ENCODE results near the gene SYNDIG1. TPM values are rescaled to one million over a fixed set of nuclear protein-coding genes. Genes with fewer than 3 reads are reported as not detected.

SYNDIG1 gene
- total RNA-seq, 1 experiment from 2014 or later: not detected

DNA sequence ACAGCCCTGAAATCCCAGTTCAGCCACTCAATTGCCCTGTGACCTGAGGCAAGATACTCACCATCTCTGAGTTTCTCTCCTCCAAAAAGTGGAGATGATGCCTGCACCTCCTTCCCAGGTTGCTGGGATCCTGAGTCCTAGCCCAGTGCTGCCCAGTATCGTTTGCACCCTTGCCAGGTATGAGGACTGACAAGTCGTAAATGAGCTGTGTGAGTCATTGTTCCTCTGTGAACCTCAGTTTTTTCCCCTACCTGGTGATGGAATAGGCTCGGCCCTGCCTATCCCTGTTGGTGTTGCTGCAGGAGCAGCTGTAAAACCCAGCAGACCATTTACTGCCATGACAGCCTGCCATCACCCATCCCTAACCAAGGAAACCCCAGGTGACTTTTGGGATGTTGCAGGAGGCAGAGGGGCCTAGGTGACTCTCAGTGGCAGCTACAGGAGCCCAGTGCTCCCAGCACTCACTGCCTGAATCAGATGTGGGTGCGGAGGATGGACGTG lies 229.3 kb downstream of the SYNDIG1 start:
- Mint-ChIP-seq H3K27ac (ENCODE audit: unreplicated experiment) (no peak overlapping the region), H3K27me3 (ENCODE audit: insufficient read depth, unreplicated experiment) (peaks cover 16% of the 10 kb centered on the region), H3K36me3 (ENCODE audit: insufficient read depth, unreplicated experiment) (no peaks in the 10 kb centered on the region), H3K4me3 (ENCODE audit: unreplicated experiment) (no peak overlapping the region), H3K9me3 (ENCODE audit: unreplicated experiment) (no peaks in the 10 kb centered on the region), H3K4me1 (ENCODE audit: low read depth, unreplicated experiment) (no peaks in the 10 kb centered on the region)
- Histone ChIP-seq H3K36me3 (ENCODE audit: control insufficient read depth, insufficient read depth, low read length) (no peaks in the 10 kb centered on the region), H3K4me1 (no peaks in the 10 kb centered on the region), H3K4me3 (ENCODE audit: low read depth, low read length) (no peak overlapping the region), H3K27me3 (replicated peaks; ENCODE audit: control insufficient read depth, insufficient read depth, low read length) (peaks cover 2% of the 10 kb centered on the region), H3K9me3 (no peaks in the 10 kb centered on the region)
- no peak for DNase-seq
- intact Hi-C loops (cut with micrococcal nuclease; ENCODE audit: unreplicated experiment): no loop called here
- POLR2A ChIA-PET: no interaction called here
- BruUV-seq (replicated peaks): no TSS peak
- TF ChIP-seq, protein P1, sequence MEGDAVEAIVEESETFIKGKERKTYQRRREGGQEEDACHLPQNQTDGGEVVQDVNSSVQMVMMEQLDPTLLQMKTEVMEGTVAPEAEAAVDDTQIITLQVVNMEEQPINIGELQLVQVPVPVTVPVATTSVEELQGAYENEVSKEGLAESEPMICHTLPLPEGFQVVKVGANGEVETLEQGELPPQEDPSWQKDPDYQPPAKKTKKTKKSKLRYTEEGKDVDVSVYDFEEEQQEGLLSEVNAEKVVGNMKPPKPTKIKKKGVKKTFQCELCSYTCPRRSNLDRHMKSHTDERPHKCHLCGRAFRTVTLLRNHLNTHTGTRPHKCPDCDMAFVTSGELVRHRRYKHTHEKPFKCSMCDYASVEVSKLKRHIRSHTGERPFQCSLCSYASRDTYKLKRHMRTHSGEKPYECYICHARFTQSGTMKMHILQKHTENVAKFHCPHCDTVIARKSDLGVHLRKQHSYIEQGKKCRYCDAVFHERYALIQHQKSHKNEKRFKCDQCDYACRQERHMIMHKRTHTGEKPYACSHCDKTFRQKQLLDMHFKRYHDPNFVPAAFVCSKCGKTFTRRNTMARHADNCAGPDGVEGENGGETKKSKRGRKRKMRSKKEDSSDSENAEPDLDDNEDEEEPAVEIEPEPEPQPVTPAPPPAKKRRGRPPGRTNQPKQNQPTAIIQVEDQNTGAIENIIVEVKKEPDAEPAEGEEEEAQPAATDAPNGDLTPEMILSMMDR (IDR thresholded peaks at IDR 0.05; ENCODE audit: insufficient read depth in 1 of 2, low read depth in 1 of 2, low read length in 1 of 2, severe bottlenecking in 1 of 2, unreplicated experiment in 1 of 2): no peak
- CTCF ChIA-PET: no interaction called here

DNA sequence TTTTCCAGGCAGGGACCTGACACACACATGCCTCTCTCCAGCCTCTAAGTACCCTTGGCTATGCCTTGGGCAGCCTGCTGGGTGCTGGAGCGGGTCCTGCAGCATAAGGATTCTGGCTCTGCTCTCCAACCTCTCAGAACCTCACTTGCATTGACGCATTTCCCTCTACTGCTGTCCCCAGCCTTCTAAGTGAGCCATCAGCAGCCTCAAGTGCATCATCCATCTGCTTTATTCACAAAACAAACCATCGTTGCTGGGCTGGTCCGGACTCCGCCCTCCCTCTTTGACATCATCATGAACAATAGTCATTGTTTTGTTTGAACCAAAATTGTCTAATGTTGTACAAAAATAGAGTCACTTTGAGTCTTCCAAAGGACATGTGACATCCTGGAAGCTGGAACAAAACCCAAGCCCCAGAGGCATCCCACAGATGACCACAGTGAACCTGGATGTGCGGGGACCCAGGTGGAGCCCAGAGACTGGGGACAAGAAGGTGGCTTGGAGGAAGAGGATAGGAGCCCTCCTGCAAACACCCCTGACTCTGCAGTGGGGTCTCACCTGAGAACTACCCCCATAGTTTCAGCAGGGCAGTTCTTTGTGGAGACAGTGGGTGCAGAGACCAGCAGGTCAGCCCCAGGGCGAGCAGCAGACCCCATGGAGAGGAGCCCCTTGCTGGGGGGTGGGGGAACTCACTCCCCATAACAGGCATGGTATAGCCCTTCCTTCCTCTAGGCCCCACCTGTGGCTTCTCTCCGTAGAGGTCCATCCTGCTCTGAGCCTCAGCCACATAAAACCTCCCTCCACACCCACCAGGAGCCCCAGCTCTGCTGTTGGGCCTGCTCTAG lies 230.1 kb downstream of the SYNDIG1 start:
- Mint-ChIP-seq H3K36me3 (ENCODE audit: insufficient read depth, unreplicated experiment) (no peaks in the 10 kb centered on the region), H3K27me3 (ENCODE audit: insufficient read depth, unreplicated experiment) (peaks cover 16% of the 10 kb centered on the region), H3K4me1 (ENCODE audit: low read depth, unreplicated experiment) (no peaks in the 10 kb centered on the region), H3K4me3 (ENCODE audit: unreplicated experiment) (no peak overlapping the region), H3K9me3 (ENCODE audit: unreplicated experiment) (no peaks in the 10 kb centered on the region), H3K27ac (ENCODE audit: unreplicated experiment) (no peak overlapping the region)
- intact Hi-C loops (cut with micrococcal nuclease; ENCODE audit: unreplicated experiment): no loop called here
- Histone ChIP-seq H3K4me1 (no peaks in the 10 kb centered on the region), H3K4me3 (ENCODE audit: low read depth, low read length) (no peak overlapping the region), H3K9me3 (no peaks in the 10 kb centered on the region), H3K36me3 (ENCODE audit: control insufficient read depth, insufficient read depth, low read length) (no peaks in the 10 kb centered on the region), H3K27me3 (replicated peaks; ENCODE audit: control insufficient read depth, insufficient read depth, low read length) (peaks cover 2% of the 10 kb centered on the region)
- TF ChIP-seq, protein P1 (IDR thresholded peaks at IDR 0.05; ENCODE audit: insufficient read depth in 1 of 2, low read depth in 1 of 2, low read length in 1 of 2, severe bottlenecking in 1 of 2, unreplicated experiment in 1 of 2): no peak
- DNase-seq: no peak
- CTCF ChIA-PET: no interaction called here
- POLR2A ChIA-PET: no interaction called here
- BruUV-seq (replicated peaks): no TSS peak

DNA sequence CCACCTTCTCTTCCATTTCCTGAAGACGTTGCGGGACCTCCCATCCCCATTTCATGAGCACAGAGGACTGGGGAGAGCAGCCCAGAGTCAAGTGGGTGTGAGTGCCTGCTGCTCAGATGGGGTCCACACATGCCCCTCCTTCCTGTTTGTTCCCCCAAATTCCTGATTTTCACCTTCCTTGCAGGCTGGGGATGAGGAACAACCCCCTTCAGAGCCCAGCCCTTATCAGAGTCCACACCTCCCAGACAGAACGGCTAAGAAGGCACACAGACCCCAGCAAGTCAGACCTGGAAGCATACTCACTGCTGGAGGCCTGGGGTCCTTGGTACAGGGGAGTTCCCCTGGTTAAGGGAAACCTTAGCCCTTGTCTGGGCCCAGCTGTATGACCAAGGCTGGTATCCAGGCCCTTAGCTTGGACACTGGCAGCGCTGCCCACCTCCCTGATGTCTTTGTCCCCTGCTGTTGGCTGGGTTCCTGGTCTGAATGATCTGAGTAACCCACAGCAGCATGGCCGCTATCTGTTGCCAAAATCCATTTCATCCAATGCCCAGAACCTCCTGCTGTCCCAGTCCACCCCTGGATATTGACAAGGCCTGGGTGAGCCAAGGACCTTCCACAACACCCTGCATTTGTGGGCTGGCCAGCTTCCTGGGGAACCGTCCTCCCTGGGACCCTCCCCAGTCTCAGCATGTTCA lies 230.9 kb downstream of the SYNDIG1 start:
- intact Hi-C loops (cut with micrococcal nuclease; ENCODE audit: unreplicated experiment): no loop called here
- POLR2A ChIA-PET: no interaction called here
- Mint-ChIP-seq H3K27ac (ENCODE audit: unreplicated experiment) (no peak overlapping the region), H3K9me3 (ENCODE audit: unreplicated experiment) (no peaks in the 10 kb centered on the region), H3K4me3 (ENCODE audit: unreplicated experiment) (no peak overlapping the region), H3K27me3 (ENCODE audit: insufficient read depth, unreplicated experiment) (peaks cover 14% of the 10 kb centered on the region), H3K36me3 (ENCODE audit: insufficient read depth, unreplicated experiment) (no peaks in the 10 kb centered on the region), H3K4me1 (ENCODE audit: low read depth, unreplicated experiment) (no peaks in the 10 kb centered on the region)
- no peak for DNase-seq
- no TSS peak for BruUV-seq (replicated peaks)
- Histone ChIP-seq H3K36me3 (ENCODE audit: control insufficient read depth, insufficient read depth, low read length) (no peaks in the 10 kb centered on the region), H3K27me3 (replicated peaks; ENCODE audit: control insufficient read depth, insufficient read depth, low read length) (peaks cover 2% of the 10 kb centered on the region), H3K4me1 (no peaks in the 10 kb centered on the region), H3K9me3 (no peaks in the 10 kb centered on the region), H3K4me3 (ENCODE audit: low read depth, low read length) (no peak overlapping the region)
- CTCF ChIA-PET: no interaction called here
- TF ChIP-seq, protein P1 (IDR thresholded peaks at IDR 0.05; ENCODE audit: insufficient read depth in 1 of 2, low read depth in 1 of 2, low read length in 1 of 2, severe bottlenecking in 1 of 2, unreplicated experiment in 1 of 2): no peak
